Liver (tissue), 9 donors: ENCODE data around the gene SLC4A5. TPM values are rescaled to one million over a fixed set of nuclear protein-coding genes. Genes with fewer than 3 reads are reported as not detected.

Source experiments
- DNase-seq: peaks from one replicate; pipeline ENCODE4 v3.0.0-alpha.2; 2017; ENCODE audit warnings: low spot score
- H3K27ac ChIP-seq, 2 donors: one replicate each; pipeline ENCODE4 v1.7.0; 2013; ENCODE audit warnings: inconsistent platforms in 2 of 2, low read length in 2 of 2, control low read depth in 1 of 2, low read depth in 1 of 2, mild to moderate bottlenecking in 1 of 2
- H3K27me3 ChIP-seq, 4 donors: one replicate each; pipeline versions ENCODE4 v1.6.1 to v1.7.0; 2013; ENCODE audit warnings: low read length in 3 of 4, inconsistent platforms in 1 of 4, mild to moderate bottlenecking in 1 of 4, moderate library complexity in 1 of 4; ENCODE audit not compliant: control insufficient read depth in 4 of 4, insufficient read depth in 4 of 4
- H3K36me3 ChIP-seq, 4 donors: one replicate each; pipeline versions ENCODE4 v1.6.1 to v1.7.0; 2013; ENCODE audit warnings: low read length in 3 of 4, mild to moderate bottlenecking in 3 of 4, low read depth in 1 of 4, moderate library complexity in 1 of 4; ENCODE audit not compliant: control insufficient read depth in 4 of 4, insufficient read depth in 3 of 4
- H3K4me1 ChIP-seq, 4 donors: one replicate each; pipeline versions ENCODE4 v1.6.1 to v1.7.0; 2013; ENCODE audit warnings: low read length in 3 of 4, mild to moderate bottlenecking in 3 of 4, moderate library complexity in 1 of 4; ENCODE audit not compliant: control insufficient read depth in 4 of 4, insufficient read depth in 4 of 4
- H3K4me3 ChIP-seq, 3 donors: one replicate each; pipeline versions ENCODE4 v1.6.1 to v1.7.0; 2013; ENCODE audit warnings: low read length in 3 of 3, control low read depth in 1 of 3, low read depth in 1 of 3, mild to moderate bottlenecking in 1 of 3
- H3K9ac ChIP-seq, 2 donors: one replicate each; pipeline ENCODE4 v1.7.0; 2013; ENCODE audit warnings: low read length in 2 of 2, mild to moderate bottlenecking in 2 of 2, moderate library complexity in 2 of 2, control low read depth in 1 of 2, low read depth in 1 of 2
- H3K9me3 ChIP-seq, 4 donors: one replicate each; pipeline versions ENCODE4 v1.6.1 to v1.7.0; 2013; ENCODE audit warnings: low read length in 3 of 4; ENCODE audit not compliant: control insufficient read depth in 4 of 4
- EGR1 ChIP-seq, 2 donors: IDR thresholded peaks; 2 replicates each; pipeline ENCODE4 v1.6.1; 2016 to 2018; ENCODE audit warnings: antibody characterized with exemption in 2 of 2, low read depth in 2 of 2
- FOXA1 ChIP-seq: IDR thresholded peaks from 2 replicates; pipeline ENCODE4 v1.6.1; 2016; ENCODE audit warnings: antibody characterized with exemption
- FOXA2 ChIP-seq: IDR thresholded peaks from 2 replicates; pipeline ENCODE4 v1.6.1; 2016; ENCODE audit warnings: antibody characterized with exemption
- GABPA ChIP-seq, 2 donors: IDR thresholded peaks in 1 of 2; conservative IDR thresholded peaks in 1 of 2; 2 replicates each; pipeline ENCODE4 v1.6.1; 2016; ENCODE audit warnings: antibody characterized with exemption in 2 of 2, mild to moderate bottlenecking in 1 of 2, moderate library complexity in 1 of 2
- HNF4A ChIP-seq, 2 donors: conservative IDR thresholded peaks; 2 replicates each; pipeline ENCODE4 v1.6.1; 2016; ENCODE audit warnings: antibody characterized with exemption in 2 of 2, mild to moderate bottlenecking in 2 of 2
- HNF4G ChIP-seq: IDR thresholded peaks from 2 replicates; pipeline ENCODE4 v1.6.1; 2016; ENCODE audit warnings: antibody characterized with exemption
- NR2F2 ChIP-seq: IDR thresholded peaks from 2 replicates; pipeline ENCODE4 v1.6.1; 2016; ENCODE audit warnings: antibody characterized with exemption
- SP1 ChIP-seq: IDR thresholded peaks from 2 replicates; pipeline ENCODE4 v1.6.1; 2018; ENCODE audit warnings: antibody characterized with exemption, mild to moderate bottlenecking
- TAF1 ChIP-seq: conservative IDR thresholded peaks from 2 replicates; pipeline ENCODE4 v1.6.1; 2016; ENCODE audit warnings: antibody characterized with exemption, mild to moderate bottlenecking
- ZBTB33 ChIP-seq: IDR thresholded peaks from 2 replicates; pipeline ENCODE4 v1.6.1; 2016; ENCODE audit warnings: antibody characterized with exemption
- WGBS: extraction: QIAGEN DNeasy Blood & Tissue Kit; methylation state at CpG from one replicate; pipeline ENCODE4 v1.1.7; 2013; 5-methylcytosine and 5-hydroxymethylcytosine counted together
- polyA plus RNA-seq, 2 donors: library from polyadenylated mRNA; stranded (reverse) in 1 of 2; unstranded in 1 of 2; fragments of 200-250 nt in 1 of 2; fragments of >200 nt in 1 of 2; fragmentation: Nextera tagmentation in 1 of 2; extraction: Ambion mirVana in 1 of 2; gene quantifications; one replicate each; pipeline versions ENCODE4 v1.2.1 to v1.2.3, GENCODE V29; 2013 to 2015
- total RNA-seq, 2 donors: library from RNA; depleted of rRNA; stranded (reverse); fragments of >200 nt; gene quantifications; one replicate each; pipeline ENCODE4 v1.2.3, GENCODE V29; 2014
- TF ChIP-seq, protein P1 (sequence below): fragments of 150-350 bp; IDR thresholded peaks from 2 replicates; pipeline ENCODE4 v1.5.1; 2017; ENCODE audit warnings: improper control_type of control experiment, low read depth, low read length; ENCODE audit not compliant: missing input control
- TF ChIP-seq, protein P2 (sequence below): IDR thresholded peaks from 2 replicates; pipeline ENCODE4 v1.6.1; 2016; ENCODE audit warnings: antibody characterized with exemption, mild to moderate bottlenecking
- TF ChIP-seq, protein P3 (sequence below): IDR thresholded peaks from 2 replicates; pipeline ENCODE4 v1.6.1; 2016; ENCODE audit warnings: antibody characterized with exemption
- donor health status: healthy.
- donor health status: healthy.
- donor health status: healthy.
- donor health status: healthy.
- donor health status: healthy.

The SLC4A5 gene
- total and polyA plus RNA-seq, 4 donors, result 0.12 to 0.50 (median 0.29) TPM

- TF ChIP-seq, protein P1, sequence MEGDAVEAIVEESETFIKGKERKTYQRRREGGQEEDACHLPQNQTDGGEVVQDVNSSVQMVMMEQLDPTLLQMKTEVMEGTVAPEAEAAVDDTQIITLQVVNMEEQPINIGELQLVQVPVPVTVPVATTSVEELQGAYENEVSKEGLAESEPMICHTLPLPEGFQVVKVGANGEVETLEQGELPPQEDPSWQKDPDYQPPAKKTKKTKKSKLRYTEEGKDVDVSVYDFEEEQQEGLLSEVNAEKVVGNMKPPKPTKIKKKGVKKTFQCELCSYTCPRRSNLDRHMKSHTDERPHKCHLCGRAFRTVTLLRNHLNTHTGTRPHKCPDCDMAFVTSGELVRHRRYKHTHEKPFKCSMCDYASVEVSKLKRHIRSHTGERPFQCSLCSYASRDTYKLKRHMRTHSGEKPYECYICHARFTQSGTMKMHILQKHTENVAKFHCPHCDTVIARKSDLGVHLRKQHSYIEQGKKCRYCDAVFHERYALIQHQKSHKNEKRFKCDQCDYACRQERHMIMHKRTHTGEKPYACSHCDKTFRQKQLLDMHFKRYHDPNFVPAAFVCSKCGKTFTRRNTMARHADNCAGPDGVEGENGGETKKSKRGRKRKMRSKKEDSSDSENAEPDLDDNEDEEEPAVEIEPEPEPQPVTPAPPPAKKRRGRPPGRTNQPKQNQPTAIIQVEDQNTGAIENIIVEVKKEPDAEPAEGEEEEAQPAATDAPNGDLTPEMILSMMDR, result no peak
Measured at GRCh38 chr2:74349889-74350288, 6.7 kb upstream of the SLC4A5 start (continued).

GRCh38 chr2:74347742-74348141, 4.5 kb upstream of the SLC4A5 start:
- 95% methylated on average over 3 of the region's 3 CpGs for WGBS
- Histone ChIP-seq H3K27me3 (no peaks in the 10 kb centered on the region), H3K27ac (no peak overlapping the region), H3K4me1 (no peaks in the 10 kb centered on the region), H3K9me3 (no peaks in the 10 kb centered on the region), H3K36me3 (no peaks in the 10 kb centered on the region), H3K9ac (no peak overlapping the region), H3K4me3 (no peak overlapping the region)
- TF ChIP-seq, protein P1, result no peak
- no peak for TF ChIP-seq HNF4G
- TF ChIP-seq, protein P2, sequence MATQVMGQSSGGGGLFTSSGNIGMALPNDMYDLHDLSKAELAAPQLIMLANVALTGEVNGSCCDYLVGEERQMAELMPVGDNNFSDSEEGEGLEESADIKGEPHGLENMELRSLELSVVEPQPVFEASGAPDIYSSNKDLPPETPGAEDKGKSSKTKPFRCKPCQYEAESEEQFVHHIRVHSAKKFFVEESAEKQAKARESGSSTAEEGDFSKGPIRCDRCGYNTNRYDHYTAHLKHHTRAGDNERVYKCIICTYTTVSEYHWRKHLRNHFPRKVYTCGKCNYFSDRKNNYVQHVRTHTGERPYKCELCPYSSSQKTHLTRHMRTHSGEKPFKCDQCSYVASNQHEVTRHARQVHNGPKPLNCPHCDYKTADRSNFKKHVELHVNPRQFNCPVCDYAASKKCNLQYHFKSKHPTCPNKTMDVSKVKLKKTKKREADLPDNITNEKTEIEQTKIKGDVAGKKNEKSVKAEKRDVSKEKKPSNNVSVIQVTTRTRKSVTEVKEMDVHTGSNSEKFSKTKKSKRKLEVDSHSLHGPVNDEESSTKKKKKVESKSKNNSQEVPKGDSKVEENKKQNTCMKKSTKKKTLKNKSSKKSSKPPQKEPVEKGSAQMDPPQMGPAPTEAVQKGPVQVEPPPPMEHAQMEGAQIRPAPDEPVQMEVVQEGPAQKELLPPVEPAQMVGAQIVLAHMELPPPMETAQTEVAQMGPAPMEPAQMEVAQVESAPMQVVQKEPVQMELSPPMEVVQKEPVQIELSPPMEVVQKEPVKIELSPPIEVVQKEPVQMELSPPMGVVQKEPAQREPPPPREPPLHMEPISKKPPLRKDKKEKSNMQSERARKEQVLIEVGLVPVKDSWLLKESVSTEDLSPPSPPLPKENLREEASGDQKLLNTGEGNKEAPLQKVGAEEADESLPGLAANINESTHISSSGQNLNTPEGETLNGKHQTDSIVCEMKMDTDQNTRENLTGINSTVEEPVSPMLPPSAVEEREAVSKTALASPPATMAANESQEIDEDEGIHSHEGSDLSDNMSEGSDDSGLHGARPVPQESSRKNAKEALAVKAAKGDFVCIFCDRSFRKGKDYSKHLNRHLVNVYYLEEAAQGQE, result no peak
- no peak for TF ChIP-seq NR2F2
- TF ChIP-seq FOXA2, result no peak
- TF ChIP-seq TAF1, result no peak
- no peak for TF ChIP-seq FOXA1
- TF ChIP-seq ZBTB33, result no peak
- no peak for TF ChIP-seq GABPA (IDR thresholded peaks at IDR 0.05 in 1 of 2, conservative IDR thresholded peaks at IDR 0.05 in 1 of 2)
- TF ChIP-seq HNF4A (conservative IDR thresholded peaks at IDR 0.05), result no peak
- no peak for TF ChIP-seq SP1
- TF ChIP-seq EGR1 (IDR thresholded peaks at IDR 0.05; ENCODE audit: low read depth in 2 of 2), result no peak
- TF ChIP-seq, protein P3, sequence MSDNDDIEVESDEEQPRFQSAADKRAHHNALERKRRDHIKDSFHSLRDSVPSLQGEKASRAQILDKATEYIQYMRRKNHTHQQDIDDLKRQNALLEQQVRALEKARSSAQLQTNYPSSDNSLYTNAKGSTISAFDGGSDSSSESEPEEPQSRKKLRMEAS, result no peak
- DNase-seq, result no peak
